ENCODE measurements around the gene AOAH.

DNA sequence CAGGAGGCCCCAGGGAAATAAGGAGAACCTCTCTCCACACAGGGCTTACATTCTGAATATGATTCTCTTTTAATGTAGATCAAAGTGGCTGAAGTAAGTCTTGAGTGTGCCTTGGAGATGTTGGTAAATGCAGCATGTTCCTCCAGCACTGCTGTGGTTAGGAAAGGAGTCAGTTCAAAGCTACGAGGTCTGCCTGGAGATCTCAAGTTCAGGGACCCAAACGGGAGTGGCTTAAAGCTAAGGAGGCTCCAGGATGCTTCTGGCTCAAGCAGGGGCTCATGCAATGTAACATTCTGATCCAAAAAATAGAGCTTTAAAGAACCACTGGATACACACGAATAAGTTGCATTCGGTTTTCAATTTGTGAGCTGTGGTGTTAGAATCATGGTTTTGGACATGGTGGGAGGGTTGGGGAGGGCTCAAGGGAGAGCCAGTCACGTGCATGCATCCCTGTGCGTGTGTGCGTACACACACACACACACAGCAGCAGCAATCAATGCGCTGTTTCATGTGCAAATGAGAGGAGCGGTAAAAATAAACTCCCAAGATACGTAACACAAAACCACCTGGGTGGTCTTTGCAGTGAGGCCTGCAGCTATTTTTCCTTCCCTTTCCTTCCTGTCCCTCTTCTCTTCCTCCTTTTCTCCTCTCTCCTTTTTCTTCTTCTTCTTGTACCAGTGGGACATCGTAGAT, 70.5 kb downstream of the AOAH start:
- TF ChIP-seq, protein P1, sequence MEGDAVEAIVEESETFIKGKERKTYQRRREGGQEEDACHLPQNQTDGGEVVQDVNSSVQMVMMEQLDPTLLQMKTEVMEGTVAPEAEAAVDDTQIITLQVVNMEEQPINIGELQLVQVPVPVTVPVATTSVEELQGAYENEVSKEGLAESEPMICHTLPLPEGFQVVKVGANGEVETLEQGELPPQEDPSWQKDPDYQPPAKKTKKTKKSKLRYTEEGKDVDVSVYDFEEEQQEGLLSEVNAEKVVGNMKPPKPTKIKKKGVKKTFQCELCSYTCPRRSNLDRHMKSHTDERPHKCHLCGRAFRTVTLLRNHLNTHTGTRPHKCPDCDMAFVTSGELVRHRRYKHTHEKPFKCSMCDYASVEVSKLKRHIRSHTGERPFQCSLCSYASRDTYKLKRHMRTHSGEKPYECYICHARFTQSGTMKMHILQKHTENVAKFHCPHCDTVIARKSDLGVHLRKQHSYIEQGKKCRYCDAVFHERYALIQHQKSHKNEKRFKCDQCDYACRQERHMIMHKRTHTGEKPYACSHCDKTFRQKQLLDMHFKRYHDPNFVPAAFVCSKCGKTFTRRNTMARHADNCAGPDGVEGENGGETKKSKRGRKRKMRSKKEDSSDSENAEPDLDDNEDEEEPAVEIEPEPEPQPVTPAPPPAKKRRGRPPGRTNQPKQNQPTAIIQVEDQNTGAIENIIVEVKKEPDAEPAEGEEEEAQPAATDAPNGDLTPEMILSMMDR (IDR thresholded peaks at IDR 0.05 in 4 of 5, conservative IDR thresholded peaks at IDR 0.05 in 1 of 5) = no peak
- TF ChIP-seq POLR2A (IDR thresholded peaks at IDR 0.05) = no peak
